Suprapubic skin (tissue), 4 donors: ENCODE data around the gene CHMP4A. TPM values are rescaled to one million over a fixed set of nuclear protein-coding genes. Genes with fewer than 3 reads are reported as not detected.
A peak's percentile ranks its signal among the peaks of the same experiment; 100 is the strongest.

Source experiments
- DNase-seq, 2 donors: peaks; one replicate each; pipeline ENCODE4 v3.0.0-alpha.2; 2019; ENCODE audit warnings: low spot score in 2 of 2
- H3K27ac ChIP-seq: fragments of 200-600 bp; sonication (generic); one replicate; pipeline ENCODE4 v1.5.1; 2019
- H3K27me3 ChIP-seq: fragments of 200-600 bp; sonication (generic); one replicate; pipeline ENCODE4 v1.5.1; 2019
- H3K36me3 ChIP-seq: fragments of 200-600 bp; sonication (generic); one replicate; pipeline ENCODE4 v1.5.1; 2019
- H3K4me1 ChIP-seq: fragments of 200-600 bp; sonication (generic); one replicate; pipeline ENCODE4 v1.5.1; 2019
- H3K4me3 ChIP-seq: fragments of 200-600 bp; sonication (generic); one replicate; pipeline ENCODE4 v1.5.1; 2019; ENCODE audit warnings: mild to moderate bottlenecking
- H3K9me3 ChIP-seq: fragments of 200-600 bp; sonication (generic); one replicate; pipeline ENCODE4 v1.5.1; 2019
- CTCF ChIP-seq, 2 donors: fragments of 200-600 bp in 1 of 2; fragments of 450-650 bp in 1 of 2; sonication (generic) in 1 of 2; IDR thresholded peaks; one replicate each; pipeline ENCODE4 v1.5.1; 2016 to 2019; ENCODE audit warnings: antibody characterized with exemption in 2 of 2, mild to moderate bottlenecking in 1 of 2, moderate library complexity in 1 of 2
- EP300 ChIP-seq: sonication (generic); formaldehyde crosslinking; IDR thresholded peaks from one replicate; pipeline ENCODE4 v1.6.1; 2017; ENCODE audit warnings: antibody characterized with exemption
- POLR2A ChIP-seq, 2 donors: fragments of 450-650 bp; IDR thresholded peaks; one replicate each; pipeline ENCODE4 v1.6.1; 2017; ENCODE audit warnings: antibody characterized with exemption in 2 of 2, mild to moderate bottlenecking in 2 of 2, moderate library complexity in 2 of 2
- POLR2AphosphoS5 ChIP-seq, 3 donors: sonication (generic); formaldehyde crosslinking; IDR thresholded peaks; one replicate each; pipeline ENCODE4 v1.6.1; 2017; ENCODE audit warnings: antibody characterized with exemption in 3 of 3
- WGBS: methylation state at CpG from one replicate; pipeline ENCODE4 v1.1.5; 2018; 5-methylcytosine and 5-hydroxymethylcytosine counted together
- total RNA-seq, 4 donors: library from RNA; depleted of rRNA; stranded (reverse); fragments of >200 nt; gene quantifications; one replicate each; pipeline ENCODE4 v1.1.0, GENCODE V29; 2016

CHMP4A gene, protein sequence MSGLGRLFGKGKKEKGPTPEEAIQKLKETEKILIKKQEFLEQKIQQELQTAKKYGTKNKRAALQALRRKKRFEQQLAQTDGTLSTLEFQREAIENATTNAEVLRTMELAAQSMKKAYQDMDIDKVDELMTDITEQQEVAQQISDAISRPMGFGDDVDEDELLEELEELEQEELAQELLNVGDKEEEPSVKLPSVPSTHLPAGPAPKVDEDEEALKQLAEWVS
- 10 to 100 TPM; 47.2 to 86.3 (median 63.6) TPM for total RNA-seq

GRCh38 chr14:24212924-24213865, at the start of gene CHMP4A:
CHMP4A (minus strand) TSS chr14:24213488; CDS start chr14:24213439, 49 bp downstream.
- Histone ChIP-seq H3K4me3 (peak within 1 kb of the TSS; percentile 63), H3K27ac (peak within 1 kb of the TSS; percentile 98), H3K36me3 (peaks cover 37% of the 10 kb centered on the region), H3K9me3 (no peaks in the 10 kb centered on the region), H3K27me3 (no peaks in the 10 kb centered on the region), H3K4me1 (peaks cover 35% of the 10 kb centered on the region)
- DNase-seq, result peak; percentile 99 to 100
- WGBS, result 1% methylated on average over 28 of the region's 53 CpGs
- TF ChIP-seq POLR2A (IDR thresholded peaks at IDR 0.05) (peak; percentile 55 to 90), EP300 (no peak), CTCF (IDR thresholded peaks at IDR 0.05) (peak in 1 of 2 donors; percentile 22), POLR2AphosphoS5 (IDR thresholded peaks at IDR 0.05) (peak; percentile 84 to 98 (median 93))

DNA sequence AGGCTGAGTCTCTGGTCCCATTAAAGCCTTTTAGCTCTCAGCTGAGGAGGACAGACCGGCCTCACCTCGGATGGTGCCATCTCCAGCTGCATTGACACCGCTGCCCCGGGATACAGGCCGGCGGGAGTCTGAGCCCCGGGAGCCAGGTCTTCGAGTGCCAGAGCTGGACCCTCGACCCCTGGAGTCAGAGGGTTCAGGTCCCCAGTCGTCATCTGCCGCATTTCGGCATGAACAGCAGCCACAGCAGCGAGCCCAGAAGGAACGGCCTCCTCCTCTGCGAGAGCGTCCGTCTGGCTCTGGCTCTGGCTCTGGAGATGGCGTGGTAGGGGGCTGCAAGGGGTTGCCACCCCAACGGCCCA, 48.7 kb upstream of the CHMP4A start:
- H3K4me3 ChIP-seq, result no peak overlapping the region
- no peaks in the 10 kb centered on the region for H3K27me3 ChIP-seq
- TF ChIP-seq POLR2A (IDR thresholded peaks at IDR 0.05) (no peak), EP300 (no peak), POLR2AphosphoS5 (IDR thresholded peaks at IDR 0.05) (no peak), CTCF (IDR thresholded peaks at IDR 0.05) (no peak)
- DNase-seq, result no peak
- WGBS, result no CpG with 5 or more reads among the region's 19 CpGs
- H3K4me1 ChIP-seq, result peaks cover 33% of the 10 kb centered on the region
- no peaks in the 10 kb centered on the region for H3K9me3 ChIP-seq
- peaks cover 22% of the 10 kb centered on the region for H3K36me3 ChIP-seq
- no peak overlapping the region for H3K27ac ChIP-seq

DNA sequence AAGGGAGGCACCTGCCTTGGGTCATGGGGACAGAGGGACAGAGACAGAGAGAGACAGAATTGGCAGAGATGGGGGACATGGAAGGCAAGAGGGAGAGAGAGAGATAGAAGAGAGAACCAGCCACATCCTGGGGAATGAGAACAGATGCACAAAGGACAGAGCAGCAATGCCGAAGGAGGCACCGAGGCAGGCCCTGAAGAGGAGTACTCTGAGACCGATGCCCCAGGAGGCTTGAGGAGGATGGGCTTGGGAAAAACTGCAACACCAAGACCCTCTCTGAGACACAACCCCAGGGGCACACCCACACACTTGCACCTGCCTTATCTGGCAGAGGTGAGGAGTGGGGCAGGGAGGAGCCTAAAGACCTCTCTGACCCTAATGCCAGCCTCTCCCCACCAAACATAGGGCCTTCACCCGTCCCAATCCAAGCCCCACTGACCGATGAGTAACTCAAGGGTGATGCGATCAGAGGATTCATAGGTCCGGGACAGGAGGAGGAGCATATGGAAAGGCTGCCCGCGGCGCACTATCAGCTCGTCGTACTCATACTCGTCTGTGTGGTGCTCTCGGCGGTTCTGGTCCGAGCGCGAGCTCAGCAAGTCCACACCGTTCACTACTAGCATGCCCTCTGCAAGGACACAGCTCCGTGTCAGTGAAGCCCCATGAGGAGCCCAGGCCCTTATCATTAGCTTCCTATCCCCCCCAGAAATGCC, 48.1 kb upstream of the CHMP4A start:
- 91% methylated on average over 15 of the region's 20 CpGs for WGBS
- Histone ChIP-seq H3K27me3 (no peaks in the 10 kb centered on the region), H3K27ac (peak overlapping the region; percentile 24), H3K36me3 (peaks cover 17% of the 10 kb centered on the region), H3K4me1 (peaks cover 33% of the 10 kb centered on the region), H3K4me3 (no peak overlapping the region), H3K9me3 (no peaks in the 10 kb centered on the region)
- DNase-seq, result no peak
- TF ChIP-seq EP300 (no peak), CTCF (IDR thresholded peaks at IDR 0.05) (no peak), POLR2AphosphoS5 (IDR thresholded peaks at IDR 0.05) (no peak), POLR2A (IDR thresholded peaks at IDR 0.05) (no peak)

- Histone ChIP-seq H3K9me3 (no peaks in the 10 kb centered on the region), H3K36me3 (peaks cover 16% of the 10 kb centered on the region), H3K27ac (no peak overlapping the region), H3K4me3 (no peak overlapping the region), H3K27me3 (no peaks in the 10 kb centered on the region), H3K4me1 (peaks cover 33% of the 10 kb centered on the region)
- 61% methylated on average over 4 of the region's 4 CpGs for WGBS
- DNase-seq, result no peak
- TF ChIP-seq CTCF (IDR thresholded peaks at IDR 0.05), result no peak
- TF ChIP-seq EP300, result no peak
- no peak for TF ChIP-seq POLR2AphosphoS5 (IDR thresholded peaks at IDR 0.05)
- TF ChIP-seq POLR2A (IDR thresholded peaks at IDR 0.05), result no peak
Measured at GRCh38 chr14:24260780-24261157, 47.5 kb upstream of the CHMP4A start.
